GM08714 (cell line): ENCODE results near the gene NUP37.
"Not testable (repeated sequence)": the region's sequence is repeated elsewhere in the genome, so short reads cannot be mapped to it uniquely, and the experiment has no call there.

Experiments used
- H3K4me3 ChIP-seq: fragments of 200-500 bp; sonication (Bioruptor generic); 2 replicates; pipeline ENCODE4 v1.5.1; 2014; ENCODE audit warnings: mild to moderate bottlenecking, low read length, inconsistent platforms
- ZNF274 ChIP-seq: IDR thresholded peaks from 2 replicates; pipeline ENCODE4 v1.6.1; 2012; ENCODE audit warnings: mild to moderate bottlenecking, low read depth, low read length

Gene NUP37, protein sequence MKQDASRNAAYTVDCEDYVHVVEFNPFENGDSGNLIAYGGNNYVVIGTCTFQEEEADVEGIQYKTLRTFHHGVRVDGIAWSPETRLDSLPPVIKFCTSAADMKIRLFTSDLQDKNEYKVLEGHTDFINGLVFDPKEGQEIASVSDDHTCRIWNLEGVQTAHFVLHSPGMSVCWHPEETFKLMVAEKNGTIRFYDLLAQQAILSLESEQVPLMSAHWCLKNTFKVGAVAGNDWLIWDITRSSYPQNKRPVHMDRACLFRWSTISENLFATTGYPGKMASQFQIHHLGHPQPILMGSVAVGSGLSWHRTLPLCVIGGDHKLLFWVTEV

DNA sequence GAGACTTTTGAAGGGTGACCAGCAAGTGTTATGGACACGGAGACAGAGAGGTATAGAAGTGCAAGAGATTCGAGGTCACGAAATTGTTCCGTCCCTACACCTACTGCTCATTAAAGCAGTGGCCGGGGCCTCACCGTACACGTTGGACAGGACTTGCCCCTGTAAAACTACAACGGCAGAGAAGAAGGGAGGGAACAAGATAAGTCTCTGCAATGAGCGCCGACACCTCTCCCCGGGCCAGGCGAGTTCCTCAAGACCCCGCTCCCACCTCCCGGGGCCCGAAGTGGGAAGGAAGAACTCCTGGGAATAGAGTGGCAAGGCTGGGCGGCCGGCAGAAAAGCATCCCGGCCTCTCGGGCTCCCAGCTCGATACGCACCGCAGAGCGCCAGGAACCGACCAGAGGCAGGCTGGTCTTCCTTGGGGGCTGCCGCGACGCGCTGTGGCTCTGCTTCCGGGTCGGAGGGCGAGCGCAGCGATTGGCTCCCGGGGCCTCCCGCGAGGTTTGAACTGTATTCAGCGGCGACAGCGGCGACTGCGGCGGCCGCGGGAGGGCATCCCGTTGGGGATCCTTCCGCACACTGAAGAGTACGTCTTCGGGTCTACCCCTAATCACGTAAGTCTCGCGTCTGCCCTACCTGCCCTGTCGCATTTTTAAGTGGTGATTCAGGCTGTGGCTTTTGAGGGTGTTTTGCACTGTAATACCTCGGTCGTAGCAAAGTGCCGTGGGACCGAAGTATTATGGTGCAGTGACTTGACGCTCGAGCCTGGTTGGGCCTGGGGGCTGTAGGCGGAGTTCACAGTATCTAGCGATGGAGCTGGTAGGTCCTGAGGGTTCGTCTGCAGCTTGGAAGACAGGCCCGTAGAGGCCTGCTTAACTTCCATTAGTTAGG lies at the start of gene NUP37, which contains the start of gene PARPBP:
Gene NUP37 (minus strand): TSS at position 441 of the 890 bp plus-strand sequence. CDS start 1,596 bp downstream, outside the sequence.
Gene PARPBP (plus strand): TSS at position 510 of the 890 bp plus-strand sequence. CDS start 3,706 bp downstream, outside the sequence.
- H3K4me3 ChIP-seq, result peak within 1 kb of the TSS; percentile 96
- TF ChIP-seq ZNF274, result no peak

DNA sequence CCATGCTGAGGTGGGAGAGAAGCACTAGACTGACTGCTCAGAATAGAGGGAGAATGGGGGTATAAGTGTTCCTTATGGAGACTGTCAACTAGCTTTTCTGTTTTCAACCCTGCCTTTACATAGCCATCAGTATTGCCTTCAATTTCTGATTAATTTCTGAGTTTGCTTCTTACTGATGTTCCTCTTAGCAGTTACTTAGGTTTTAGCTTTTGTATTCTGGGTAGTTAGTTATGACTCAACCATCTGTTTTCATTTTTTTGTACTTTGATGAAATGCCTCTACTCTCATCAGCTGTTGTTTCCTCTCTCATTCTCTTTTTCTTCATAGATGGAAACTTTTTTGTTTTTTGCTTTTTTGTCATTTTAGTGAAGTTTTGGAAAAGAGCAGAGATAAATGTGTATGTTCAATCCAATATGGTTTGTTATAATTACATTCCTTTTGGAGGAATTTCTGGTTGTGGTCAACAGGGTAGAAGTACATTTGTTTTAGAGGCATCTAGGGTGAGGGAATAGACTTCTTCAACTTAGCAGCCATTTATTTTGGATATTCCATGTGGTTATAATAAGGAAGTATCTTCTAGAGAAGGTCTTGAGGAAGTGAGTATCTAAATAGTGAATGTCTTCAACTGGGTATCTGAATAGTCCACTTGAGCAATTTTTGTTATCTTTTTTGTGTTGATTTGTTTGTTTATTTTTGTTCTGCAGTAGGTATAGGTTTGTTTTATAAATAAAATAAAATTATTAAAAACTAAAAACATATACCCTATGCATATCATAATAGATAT lies 48.1 kb upstream of the NUP37 start:
- TF ChIP-seq ZNF274, result no peak

DNA sequence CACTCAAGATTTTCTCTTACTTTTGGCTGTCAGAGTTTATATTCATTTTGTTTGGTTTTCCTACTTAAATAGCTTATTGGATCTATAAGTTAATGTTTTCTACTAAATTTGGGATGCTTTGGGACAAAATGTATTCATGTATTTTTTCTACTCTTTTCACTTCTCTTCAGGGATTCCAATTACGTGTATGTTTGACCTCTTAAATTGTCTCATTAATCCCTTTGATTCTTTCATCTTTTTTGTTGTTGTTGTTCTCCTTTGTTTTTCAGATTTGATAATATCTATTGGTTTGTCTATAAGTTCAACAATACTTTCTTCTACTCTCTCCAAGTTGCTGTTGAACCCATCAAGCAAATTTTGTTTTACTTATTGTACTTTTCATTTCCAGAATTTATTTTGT lies 43.5 kb upstream of the NUP37 start:
- TF ChIP-seq ZNF274, result no peak
- H3K4me3 ChIP-seq, result no peak overlapping the region

More for the DNA sequence above, 48.1 kb upstream of the NUP37 start:
- no peak overlapping the region for H3K4me3 ChIP-seq

DNA sequence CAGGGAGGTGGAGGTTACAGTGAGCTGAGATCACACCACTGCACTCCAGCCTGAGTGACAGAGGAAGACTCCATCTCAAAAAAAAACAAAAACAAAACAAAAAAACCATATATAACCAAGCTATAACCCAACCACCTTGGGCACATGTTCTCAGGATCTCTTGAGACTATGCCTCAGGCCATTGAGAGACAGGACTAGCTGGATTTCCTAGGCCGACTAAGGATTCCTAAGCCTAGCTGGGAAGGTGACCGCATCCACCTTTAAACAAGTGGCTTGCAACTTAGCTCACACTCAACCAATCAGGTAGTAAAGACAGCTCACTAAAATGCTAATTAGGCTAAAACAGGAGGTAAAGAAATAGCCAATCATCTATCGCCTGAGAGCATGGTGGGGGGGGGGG lies 35.3 kb upstream of the NUP37 start:
- not testable (repeated sequence) for H3K4me3 ChIP-seq

DNA sequence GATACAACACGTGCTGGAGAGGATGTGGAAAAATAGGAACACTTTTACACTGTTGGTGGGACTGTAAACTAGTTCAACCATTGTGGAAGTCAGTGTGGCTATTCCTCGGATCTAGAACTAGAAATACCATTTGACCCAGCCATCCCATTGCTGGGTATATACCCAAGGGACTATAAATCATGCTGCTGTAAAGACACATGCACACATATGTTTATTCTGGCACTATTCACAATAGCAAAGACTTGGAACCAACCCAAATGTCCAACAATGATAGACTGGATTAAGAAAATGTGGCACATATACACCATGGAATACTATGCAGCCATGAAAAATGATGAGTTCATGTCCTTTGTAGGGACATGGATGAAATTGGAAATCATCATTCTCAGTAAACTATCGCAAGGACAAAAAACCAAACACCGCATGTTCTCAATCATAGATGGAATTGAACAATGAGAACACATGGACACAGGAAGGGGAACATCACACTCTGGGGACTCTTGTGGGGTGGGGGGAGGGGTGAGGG lies 27.2 kb upstream of the NUP37 start:
- H3K4me3 ChIP-seq, result not testable (repeated sequence)

DNA sequence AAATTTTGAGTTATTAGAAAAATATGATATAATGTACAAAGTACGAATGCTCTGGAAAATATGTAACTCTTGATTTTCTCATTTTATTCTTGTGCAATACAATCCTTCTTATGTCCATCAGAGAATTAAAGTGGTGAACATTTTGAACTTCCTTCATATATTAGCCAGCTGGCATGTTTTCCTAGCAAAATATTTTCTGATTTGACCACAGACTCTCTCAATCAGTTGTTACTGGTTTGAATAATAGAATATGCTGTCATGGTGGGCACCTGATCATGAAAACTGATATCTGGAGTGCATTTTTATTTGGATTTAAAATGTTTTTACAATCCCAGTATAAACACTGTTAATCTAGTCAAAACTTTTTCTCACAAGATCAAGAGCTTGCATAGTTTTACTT lies 24.3 kb upstream of the NUP37 start:
- no peak overlapping the region for H3K4me3 ChIP-seq
- TF ChIP-seq ZNF274, result no peak

DNA sequence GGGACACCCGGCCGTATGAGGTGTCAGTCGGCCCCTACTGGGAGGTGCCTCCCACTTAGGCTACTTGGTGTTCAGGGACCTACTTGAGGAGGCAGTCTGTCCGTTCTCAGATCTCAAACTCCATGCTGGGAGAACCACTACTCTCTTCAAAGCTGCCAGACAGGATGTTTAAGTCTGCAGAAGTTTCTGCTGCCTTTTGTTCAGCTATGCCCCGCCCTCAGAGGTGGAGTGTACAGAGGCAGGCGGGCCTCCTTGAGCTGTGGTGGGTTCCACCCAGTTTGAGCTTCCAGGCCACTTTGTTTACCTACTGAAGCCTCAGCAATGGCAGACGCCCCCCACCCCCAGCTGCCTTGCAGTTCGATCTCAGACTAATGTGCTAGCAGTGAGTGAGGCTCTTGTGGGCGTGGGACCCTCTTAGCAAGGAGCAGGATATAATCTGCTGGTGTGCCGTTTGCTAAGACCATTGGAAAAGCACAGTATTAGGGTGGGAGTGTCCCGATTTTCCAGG lies 23.0 kb upstream of the NUP37 start:
- H3K4me3 ChIP-seq, result not testable (repeated sequence)

DNA sequence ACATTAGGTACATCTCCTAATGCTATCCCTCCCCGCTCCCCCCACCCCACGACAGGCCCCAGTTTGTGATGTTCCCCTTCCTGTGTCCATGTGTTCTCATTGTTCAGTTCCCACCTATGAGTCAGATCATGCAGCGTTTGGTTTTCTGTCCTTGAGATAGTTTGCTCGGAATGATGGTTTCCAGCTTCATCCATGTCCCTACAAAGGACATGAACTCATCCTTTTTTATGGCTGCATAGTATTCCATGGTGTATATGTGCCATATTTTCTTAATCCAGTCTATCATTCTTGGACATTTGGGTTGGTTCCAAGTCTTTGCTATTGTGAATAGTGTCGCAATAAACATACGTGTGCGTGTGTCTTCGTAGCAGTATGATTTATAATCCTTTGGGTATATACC lies 17.7 kb upstream of the NUP37 start:
- not testable (repeated sequence) for H3K4me3 ChIP-seq

DNA sequence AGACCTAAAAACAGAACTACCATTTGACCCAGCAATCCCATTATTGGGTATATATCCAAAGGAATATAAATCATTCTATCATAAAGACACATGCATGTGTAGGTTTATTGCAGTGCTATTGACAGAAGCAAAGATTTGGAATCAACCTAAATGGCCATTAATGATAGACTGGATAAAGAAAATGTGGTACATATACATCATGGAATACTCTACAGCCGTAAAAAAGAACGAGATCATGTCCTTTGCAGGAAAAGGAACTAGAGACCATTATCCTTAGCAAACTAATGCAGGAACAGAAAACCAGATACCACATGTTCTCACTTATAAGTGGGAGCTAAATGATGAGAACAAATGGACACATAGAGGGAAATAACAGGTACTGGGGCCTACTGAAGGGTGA lies 11.5 kb upstream of the NUP37 start:
- H3K4me3 ChIP-seq, result not testable (repeated sequence)

DNA sequence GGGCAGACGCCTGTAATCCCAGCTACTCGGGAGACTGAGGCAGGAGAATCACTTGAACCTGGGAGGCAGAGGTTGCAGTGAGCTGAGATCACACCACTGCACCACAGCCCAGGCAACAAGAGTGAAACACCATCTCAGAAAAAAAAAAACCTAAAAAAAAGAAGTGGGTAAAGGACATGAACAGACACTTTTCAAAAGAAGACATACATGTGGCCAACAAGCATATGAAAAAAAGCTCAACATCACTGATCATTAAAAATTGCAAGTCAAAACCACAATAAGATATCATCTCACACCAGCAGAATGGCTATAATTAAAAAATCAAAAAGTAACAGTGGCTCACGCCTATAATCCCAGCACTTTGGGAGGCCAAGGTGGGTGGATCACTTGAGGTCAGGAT lies 10.8 kb upstream of the NUP37 start:
- not testable (repeated sequence) for H3K4me3 ChIP-seq

DNA sequence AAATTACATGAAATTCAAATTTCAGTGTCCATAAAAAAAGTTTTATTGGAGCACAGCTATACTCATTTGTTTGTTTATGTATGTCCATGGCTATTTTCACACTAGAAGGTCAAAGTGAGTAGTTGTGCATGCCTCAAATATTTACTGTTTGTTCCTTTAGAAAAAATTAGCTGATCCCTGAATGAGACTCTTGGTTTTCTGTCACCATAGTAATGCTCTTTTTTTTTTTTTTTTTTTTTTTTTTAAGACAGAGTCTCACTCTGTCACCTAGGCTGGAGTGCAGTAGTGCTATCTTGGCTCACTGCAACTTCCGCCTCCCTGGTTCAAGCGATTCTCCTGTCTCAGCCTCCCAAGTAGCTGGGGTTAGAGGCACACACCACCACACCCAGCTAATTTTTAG lies 1.4 kb upstream of the NUP37 start:
- H3K4me3 ChIP-seq, result peak overlapping the region; percentile 96

DNA sequence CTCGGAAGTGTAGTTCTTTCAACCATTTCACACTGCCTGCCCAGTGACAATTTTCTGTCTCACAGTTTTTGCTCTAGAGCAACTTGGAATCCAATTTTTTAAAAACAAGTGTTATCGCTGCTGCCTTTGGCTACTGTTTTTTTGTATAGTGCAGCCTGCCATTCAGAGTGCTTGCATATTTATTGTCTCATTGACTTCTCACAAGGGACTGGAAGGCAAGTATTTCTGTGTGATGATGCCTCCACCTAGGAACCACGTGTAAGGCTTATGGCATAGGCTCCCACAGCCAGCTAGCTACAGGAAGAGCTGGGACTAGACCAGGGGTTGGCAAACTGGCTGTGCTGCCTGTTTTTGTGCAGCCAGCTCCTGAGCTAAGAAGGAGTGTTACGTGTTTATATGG lies 972 bp upstream of the NUP37 start:
- H3K4me3 ChIP-seq, result peak overlapping the region; percentile 96
- no peak for TF ChIP-seq ZNF274

DNA sequence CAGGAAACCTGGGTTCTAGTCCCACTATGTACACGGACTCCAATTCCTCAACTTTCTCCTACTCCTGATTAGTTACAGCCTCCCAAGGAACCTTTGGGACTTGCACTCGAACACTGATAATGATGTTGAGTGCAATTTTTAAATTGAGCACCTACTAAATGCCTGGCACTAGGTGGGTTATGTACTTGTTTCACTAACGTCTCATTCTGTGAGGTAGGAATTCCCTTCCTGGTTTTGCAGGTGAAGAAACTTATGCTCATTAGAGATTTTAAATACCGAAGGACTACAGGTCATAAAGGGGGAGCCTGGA lies 605 bp upstream of the NUP37 start:
- no peak for TF ChIP-seq ZNF274
- H3K4me3 ChIP-seq, result peak overlapping the region; percentile 96

DNA sequence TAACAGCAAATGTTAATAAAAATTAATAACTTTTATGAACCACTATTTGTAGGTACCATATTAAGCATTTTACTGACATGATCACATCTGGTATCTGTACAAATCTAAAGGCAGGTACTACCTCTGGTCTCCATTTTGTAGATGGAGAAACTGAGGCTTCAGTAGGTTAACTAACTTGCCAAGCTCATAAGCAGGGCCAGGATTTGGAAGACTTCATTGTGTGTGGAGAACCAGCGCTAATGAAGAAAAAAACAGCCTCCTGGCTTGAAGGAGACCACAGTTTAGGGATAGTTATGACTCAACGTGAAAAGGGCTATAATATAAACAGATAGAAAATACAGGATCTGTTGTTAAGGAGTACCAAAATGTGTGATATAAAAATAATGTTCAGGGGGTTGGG lies 1.0 kb downstream of the NUP37 start:
- H3K4me3 ChIP-seq, result peak overlapping the region; percentile 96
- TF ChIP-seq ZNF274, result no peak

DNA sequence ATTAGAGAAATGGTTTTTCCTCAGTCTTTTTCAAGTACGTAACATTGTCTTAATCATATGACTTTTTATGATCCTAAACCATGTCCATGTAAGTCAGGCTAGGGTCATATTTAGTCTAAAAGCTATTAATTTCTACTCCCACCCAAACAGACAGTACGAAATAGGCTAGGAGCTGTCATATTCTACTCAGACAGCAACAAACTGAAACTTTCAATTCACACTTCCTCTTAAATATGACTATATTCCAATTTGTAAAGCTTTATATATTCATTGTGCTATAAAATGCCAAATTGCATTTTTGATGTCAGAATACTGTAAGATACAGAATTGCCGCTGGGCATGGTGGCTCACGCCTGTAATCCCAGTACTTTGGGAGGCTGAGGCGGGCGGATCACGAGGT lies 3.5 kb downstream of the NUP37 start:
- no peak for TF ChIP-seq ZNF274
- H3K4me3 ChIP-seq, result no peak overlapping the region
